Neural progenitor cell (in vitro differentiated cells): ENCODE measurements around the gene C1orf87.

Experiments
- CTCF ChIP-seq: fragments of 200-600 bp; sonication (generic); IDR thresholded peaks from 2 replicates; pipeline ENCODE4 v1.5.1; 2017; ENCODE audit warnings: antibody characterized with exemption, mild to moderate bottlenecking
- EZH2 ChIP-seq: fragments of 200-600 bp; sonication (generic); IDR thresholded peaks from 2 replicates; pipeline ENCODE4 v1.6.1; 2017; ENCODE audit warnings: antibody characterized with exemption, mild to moderate bottlenecking, moderate library complexity

- TF ChIP-seq EZH2 (no peak), CTCF (no peak)
Observed at GRCh38 chr1:59997479-59998115, 76.0 kb downstream of the C1orf87 start.
